TTC549 (cell line): ENCODE results near the gene SIGLEC15.
"Not testable (repeated sequence)": the region's sequence is repeated elsewhere in the genome, so short reads cannot be mapped to it uniquely, and the experiment has no call there.

Source experiments
- FAIRE-seq: peaks from 2 replicates; lab custom pipeline; 2012; peaks lifted over from hg19 to GRCh38; lab: Jason Lieb, UNC

The SIGLEC15 gene

GRCh38 chr18:45820106-45820745 lies 5.2 kb upstream of the SIGLEC15 start:
- FAIRE-seq, result no peak

- no peak for FAIRE-seq
Observed at GRCh38 chr18:45821026-45821425, 4.4 kb upstream of the SIGLEC15 start.

- no peak for FAIRE-seq
Observed at GRCh38 chr18:45821711-45822110, 3.8 kb upstream of the SIGLEC15 start.

GRCh38 chr18:45826084-45826483 lies 609 bp downstream of the SIGLEC15 start:
- no peak for FAIRE-seq

GRCh38 chr18:45826716-45827115 lies 1.2 kb downstream of the SIGLEC15 start:
- not testable (repeated sequence) for FAIRE-seq

- no peak for FAIRE-seq
Observed at GRCh38 chr18:45828917-45829811, 3.7 kb downstream of the SIGLEC15 start.

GRCh38 chr18:45829855-45830254 lies 4.4 kb downstream of the SIGLEC15 start:
- no peak for FAIRE-seq

- no peak for FAIRE-seq
Observed at GRCh38 chr18:45830917-45831316, 5.4 kb downstream of the SIGLEC15 start.

- FAIRE-seq, result no peak
Observed at GRCh38 chr18:45833846-45834245, 8.4 kb downstream of the SIGLEC15 start.

- no peak for FAIRE-seq
Observed at GRCh38 chr18:45834306-45834705, 8.8 kb downstream of the SIGLEC15 start.

- FAIRE-seq, result no peak
Observed at GRCh38 chr18:45835057-45835636, 9.7 kb downstream of the SIGLEC15 start.

GRCh38 chr18:45836242-45837205 lies 11.0 kb downstream of the SIGLEC15 start:
- FAIRE-seq, result no peak

- FAIRE-seq, result no peak
Observed at GRCh38 chr18:45837283-45838070, 12.0 kb downstream of the SIGLEC15 start.

- no peak for FAIRE-seq
Observed at GRCh38 chr18:45838302-45839070, 13.0 kb downstream of the SIGLEC15 start.

GRCh38 chr18:45839414-45840395 lies 14.2 kb downstream of the SIGLEC15 start:
- FAIRE-seq, result no peak

- FAIRE-seq, result no peak
Observed at GRCh38 chr18:45841060-45841764, 15.7 kb downstream of the SIGLEC15 start.

GRCh38 chr18:45841765-45842442 lies 16.4 kb downstream of the SIGLEC15 start:
- no peak for FAIRE-seq

GRCh38 chr18:45843019-45843418 lies 17.5 kb downstream of the SIGLEC15 start:
- FAIRE-seq, result no peak
